NB4 (cell line): Measurements from ENCODE around the gene CACNG6.

Experiments used
- CTCF ChIP-seq: IDR thresholded peaks from one replicate; pipeline ENCODE4 v1.5.1; 2012; ENCODE audit warnings: low read depth, low read length
- MAX ChIP-seq: IDR thresholded peaks from 2 replicates; pipeline ENCODE4 v1.6.1; 2011; ENCODE audit warnings: low read depth, low read length
- MYC ChIP-seq: IDR thresholded peaks from 2 replicates; pipeline ENCODE4 v1.6.1; 2011; ENCODE audit warnings: low read depth, low read length
- POLR2A ChIP-seq: IDR thresholded peaks from 2 replicates; pipeline ENCODE4 v1.6.1; 2011; ENCODE audit warnings: mild to moderate bottlenecking; ENCODE audit not compliant: insufficient read length; ENCODE audit errors: extremely low read depth

GRCh38 chr19:53960187-53960586 is 31.2 kb upstream of the CACNG6 start:
- TF ChIP-seq CTCF (no peak), MAX (no peak), POLR2A (no peak), MYC (no peak)
